Jurkat, Clone E6-1 (cell line): ENCODE results near the gene NHERF2.

Experiments used
- DNase-seq: peaks from one replicate; pipeline ENCODE4 v3.0.0-alpha.2; 2011; ENCODE audit warnings: low read depth, low spot score
- H3K4me3 ChIP-seq: 2 replicates; pipeline ENCODE4 v1.5.1; 2011; ENCODE audit warnings: mild to moderate bottlenecking, low read length, control low read depth, moderate library complexity

Gene NHERF2

GRCh38 chr16:1990101-1990350, 36.7 kb upstream of the NHERF2 start:
- H3K4me3 ChIP-seq = no peak overlapping the region
- no peak for DNase-seq

- no peak for DNase-seq
- no peak overlapping the region for H3K4me3 ChIP-seq
Observed at GRCh38 chr16:1990351-1991134, 36.2 kb upstream of the NHERF2 start.

GRCh38 chr16:1991135-1991551, 35.6 kb upstream of the NHERF2 start:
- no peak overlapping the region for H3K4me3 ChIP-seq
- DNase-seq = no peak

GRCh38 chr16:1991588-1991947, 35.1 kb upstream of the NHERF2 start:
- DNase-seq = no peak
- peak overlapping the region; percentile 29; the same call in 1 of the 2 replicates for H3K4me3 ChIP-seq

GRCh38 chr16:1991948-1992703, 34.6 kb upstream of the NHERF2 start:
- peak overlapping the region; percentile 29 for H3K4me3 ChIP-seq
- DNase-seq = peak; percentile 78

GRCh38 chr16:1992704-1993317, 33.9 kb upstream of the NHERF2 start:
- no peak for DNase-seq
- no peak overlapping the region for H3K4me3 ChIP-seq

- no peak overlapping the region for H3K4me3 ChIP-seq
- no peak for DNase-seq
Observed at GRCh38 chr16:1993731-1994131, 33.0 kb upstream of the NHERF2 start.

- DNase-seq = no peak
Observed at GRCh38 chr16:1997494-1998359, 29.0 kb upstream of the NHERF2 start.

GRCh38 chr16:1998360-1998835, 28.3 kb upstream of the NHERF2 start:
- DNase-seq = no peak
- H3K4me3 ChIP-seq = no peak overlapping the region

More at GRCh38 chr16:1997494-1998359, 29.0 kb upstream of the NHERF2 start:
- H3K4me3 ChIP-seq = no peak overlapping the region

GRCh38 chr16:1998852-1999801, 27.6 kb upstream of the NHERF2 start:
- DNase-seq = no peak
- H3K4me3 ChIP-seq = no peak overlapping the region

- H3K4me3 ChIP-seq = no peak overlapping the region
- DNase-seq = no peak
Observed at GRCh38 chr16:1999866-2000514, 26.7 kb upstream of the NHERF2 start.

GRCh38 chr16:2001035-2001434, 25.7 kb upstream of the NHERF2 start:
- no peak overlapping the region for H3K4me3 ChIP-seq
- no peak for DNase-seq

- DNase-seq = no peak
- no peak overlapping the region for H3K4me3 ChIP-seq
Observed at GRCh38 chr16:2001456-2002355, 25.0 kb upstream of the NHERF2 start.

GRCh38 chr16:2002406-2003230, 24.1 kb upstream of the NHERF2 start:
- DNase-seq = no peak
- H3K4me3 ChIP-seq = no peak overlapping the region

GRCh38 chr16:2003231-2003826, 23.4 kb upstream of the NHERF2 start:
- no peak overlapping the region for H3K4me3 ChIP-seq
- DNase-seq = no peak
